Astrocyte (in vitro differentiated cells and primary cell): ENCODE data around the gene MPDU1. TPM values are rescaled to one million over a fixed set of nuclear protein-coding genes. Genes with fewer than 3 reads are reported as not detected.

Source experiments
- DNase-seq: peaks from one replicate; pipeline ENCODE4 v3.0.0-alpha.2; 2010; ENCODE audit warnings: low read depth
- FAIRE-seq: peaks from 2 replicates; lab custom pipeline; 2011; peaks lifted over from hg19 to GRCh38; lab: Jason Lieb, UNC
- H2AFZ ChIP-seq: 2 replicates; pipeline ENCODE4 v1.6.0; 2012; ENCODE audit warnings: low read depth, low read length, inconsistent platforms
- H3K27ac ChIP-seq: 2 replicates; pipeline ENCODE4 v1.5.1; 2011; ENCODE audit warnings: low read depth, low read length, inconsistent platforms
- H3K27me3 ChIP-seq: 2 replicates; pipeline ENCODE4 v1.6.0; 2011; ENCODE audit warnings: low read length, inconsistent platforms; ENCODE audit not compliant: insufficient read depth
- H3K36me3 ChIP-seq: 2 replicates; pipeline ENCODE4 v1.5.1; 2011; ENCODE audit warnings: low read length, inconsistent platforms; ENCODE audit not compliant: insufficient read depth
- H3K4me1 ChIP-seq: 2 replicates; pipeline ENCODE4 v1.5.1; 2011; ENCODE audit warnings: low read length, inconsistent platforms; ENCODE audit not compliant: insufficient read depth
- H3K4me2 ChIP-seq: 2 replicates; pipeline ENCODE4 v1.6.0; 2012; ENCODE audit warnings: low read length, inconsistent platforms
- H3K4me3 ChIP-seq: 2 replicates; pipeline ENCODE4 v1.5.1; 2011; ENCODE audit warnings: low read depth, mild to moderate bottlenecking, low read length, inconsistent platforms; ENCODE audit not compliant: insufficient read depth
- H3K79me2 ChIP-seq: 2 replicates; pipeline ENCODE4 v1.6.0; 2012; ENCODE audit warnings: mild to moderate bottlenecking, low read length, inconsistent platforms; ENCODE audit not compliant: insufficient read depth
- H3K9ac ChIP-seq: 2 replicates; pipeline ENCODE4 v1.6.0; 2012; ENCODE audit warnings: mild to moderate bottlenecking, low read length, inconsistent platforms
- H3K9me3 ChIP-seq: 2 replicates; pipeline ENCODE4 v1.5.1; 2012; ENCODE audit warnings: low read depth, mild to moderate bottlenecking, low read length, inconsistent platforms; ENCODE audit not compliant: insufficient read depth
- H4K20me1 ChIP-seq: 2 replicates; pipeline ENCODE4 v1.6.0; 2012; ENCODE audit warnings: low read length, inconsistent platforms; ENCODE audit not compliant: insufficient read depth
- H3K27ac Mint-ChIP-seq: one replicate; pipeline ENCODE4 v1.8.0; 2021; ENCODE audit warnings: mild to moderate bottlenecking, mixed read lengths; ENCODE audit not compliant: unreplicated experiment
- H3K27me3 Mint-ChIP-seq: one replicate; pipeline ENCODE4 v1.8.0; 2021; ENCODE audit warnings: low read depth, mixed read lengths; ENCODE audit not compliant: unreplicated experiment
- H3K36me3 Mint-ChIP-seq: one replicate; pipeline ENCODE4 v1.8.0; 2021; ENCODE audit warnings: low read depth, mixed read lengths; ENCODE audit not compliant: unreplicated experiment
- H3K4me1 Mint-ChIP-seq: one replicate; pipeline ENCODE4 v1.8.0; 2021; ENCODE audit warnings: low read depth, mixed read lengths; ENCODE audit not compliant: unreplicated experiment
- H3K4me3 Mint-ChIP-seq: one replicate; pipeline ENCODE4 v1.8.0; 2021; ENCODE audit warnings: mild to moderate bottlenecking, moderate library complexity, mixed read lengths; ENCODE audit not compliant: unreplicated experiment
- H3K9me3 Mint-ChIP-seq: one replicate; pipeline ENCODE4 v1.8.0; 2021; ENCODE audit warnings: mild to moderate bottlenecking, mixed read lengths; ENCODE audit not compliant: unreplicated experiment
- EZH2 ChIP-seq: IDR thresholded peaks from 2 replicates; pipeline ENCODE4 v1.6.1; 2012; ENCODE audit warnings: mild to moderate bottlenecking, low read length, inconsistent platforms; ENCODE audit not compliant: insufficient read depth
- total RNA-seq: library from RNA; stranded (reverse); gene quantifications from 2 replicates; pipeline ENCODE4 v1.2.1, GENCODE V29; 2021
- TF ChIP-seq, protein P1 (sequence below): IDR thresholded peaks from 2 replicates; pipeline ENCODE4 v1.5.1; 2011; ENCODE audit warnings: low read depth, mild to moderate bottlenecking, inconsistent platforms, low read length, moderate library complexity; ENCODE audit not compliant: insufficient read depth

Gene MPDU1
- total RNA-seq, 1 donor from 2014 or later = 51.2 TPM

DNA sequence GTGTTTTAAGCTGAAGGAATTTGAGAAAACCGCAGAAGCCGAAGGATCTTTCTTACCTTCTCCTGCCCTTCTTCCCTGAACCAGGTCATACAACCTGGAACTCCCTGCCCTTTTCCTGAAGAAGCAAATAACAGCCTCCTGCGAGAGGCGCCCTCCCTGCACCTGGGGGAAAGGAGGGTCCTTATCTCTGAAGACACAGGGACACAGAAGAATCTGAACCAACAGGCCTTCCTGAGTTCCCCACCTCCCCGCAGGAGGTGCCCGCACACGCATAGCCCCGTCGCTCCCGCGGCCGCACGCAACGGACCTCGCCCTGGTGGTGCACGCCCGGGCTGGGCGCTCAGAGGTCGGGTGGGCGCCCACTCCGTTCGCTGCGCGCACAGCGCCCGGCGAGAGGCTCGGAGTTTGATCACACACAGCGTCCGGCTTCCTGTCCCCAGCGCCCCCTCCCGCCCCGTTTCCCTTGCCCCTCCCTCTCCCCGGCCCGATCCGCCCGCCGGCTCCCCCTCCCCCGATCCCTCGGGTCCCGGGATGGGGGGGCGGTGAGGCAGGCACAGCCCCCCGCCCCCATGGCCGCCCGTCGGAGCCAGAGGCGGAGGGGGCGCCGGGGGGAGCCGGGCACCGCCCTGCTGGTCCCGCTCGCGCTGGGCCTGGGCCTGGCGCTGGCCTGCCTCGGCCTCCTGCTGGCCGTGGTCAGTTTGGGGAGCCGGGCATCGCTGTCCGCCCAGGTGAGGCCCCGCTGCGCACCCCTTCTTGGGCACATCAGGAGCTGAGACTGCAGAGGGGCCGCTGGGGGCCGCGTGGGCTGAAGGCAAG, 34.9 kb upstream of the MPDU1 start, which contains the start of gene TNFSF12:
Gene TNFSF12, plus strand, starts transcription at position 474 of the 816 bp plus-strand sequence. Its CDS starts 96 bp downstream, at position 570.
- Histone ChIP-seq H2AFZ (peak within 1 kb of the TSS; percentile 94), H3K4me1 (peaks cover 11% of the 10 kb centered on the region), H3K9me3 (no peaks in the 10 kb centered on the region), H3K27ac (peak within 1 kb of the TSS; percentile 19), H3K79me2 (no peaks in the 10 kb centered on the region), H3K4me3 (peak within 1 kb of the TSS; percentile 74), H4K20me1 (no peaks in the 10 kb centered on the region), H3K27me3 (no peaks in the 10 kb centered on the region), H3K9ac (peak within 1 kb of the TSS; percentile 69), H3K4me2 (peak within 1 kb of the TSS; percentile 95), H3K36me3 (no peaks in the 10 kb centered on the region)
- Mint-ChIP-seq H3K27me3 (peaks cover 29% of the 10 kb centered on the region), H3K4me1 (no peaks in the 10 kb centered on the region), H3K27ac (peak within 1 kb of the TSS; percentile 58), H3K4me3 (peak within 1 kb of the TSS; percentile 76), H3K36me3 (no peaks in the 10 kb centered on the region), H3K9me3 (peaks cover 3% of the 10 kb centered on the region)
- DNase-seq (no peak), FAIRE-seq (no peak)
- TF ChIP-seq EZH2 = no peak
- TF ChIP-seq, protein P1, sequence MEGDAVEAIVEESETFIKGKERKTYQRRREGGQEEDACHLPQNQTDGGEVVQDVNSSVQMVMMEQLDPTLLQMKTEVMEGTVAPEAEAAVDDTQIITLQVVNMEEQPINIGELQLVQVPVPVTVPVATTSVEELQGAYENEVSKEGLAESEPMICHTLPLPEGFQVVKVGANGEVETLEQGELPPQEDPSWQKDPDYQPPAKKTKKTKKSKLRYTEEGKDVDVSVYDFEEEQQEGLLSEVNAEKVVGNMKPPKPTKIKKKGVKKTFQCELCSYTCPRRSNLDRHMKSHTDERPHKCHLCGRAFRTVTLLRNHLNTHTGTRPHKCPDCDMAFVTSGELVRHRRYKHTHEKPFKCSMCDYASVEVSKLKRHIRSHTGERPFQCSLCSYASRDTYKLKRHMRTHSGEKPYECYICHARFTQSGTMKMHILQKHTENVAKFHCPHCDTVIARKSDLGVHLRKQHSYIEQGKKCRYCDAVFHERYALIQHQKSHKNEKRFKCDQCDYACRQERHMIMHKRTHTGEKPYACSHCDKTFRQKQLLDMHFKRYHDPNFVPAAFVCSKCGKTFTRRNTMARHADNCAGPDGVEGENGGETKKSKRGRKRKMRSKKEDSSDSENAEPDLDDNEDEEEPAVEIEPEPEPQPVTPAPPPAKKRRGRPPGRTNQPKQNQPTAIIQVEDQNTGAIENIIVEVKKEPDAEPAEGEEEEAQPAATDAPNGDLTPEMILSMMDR = no peak

DNA sequence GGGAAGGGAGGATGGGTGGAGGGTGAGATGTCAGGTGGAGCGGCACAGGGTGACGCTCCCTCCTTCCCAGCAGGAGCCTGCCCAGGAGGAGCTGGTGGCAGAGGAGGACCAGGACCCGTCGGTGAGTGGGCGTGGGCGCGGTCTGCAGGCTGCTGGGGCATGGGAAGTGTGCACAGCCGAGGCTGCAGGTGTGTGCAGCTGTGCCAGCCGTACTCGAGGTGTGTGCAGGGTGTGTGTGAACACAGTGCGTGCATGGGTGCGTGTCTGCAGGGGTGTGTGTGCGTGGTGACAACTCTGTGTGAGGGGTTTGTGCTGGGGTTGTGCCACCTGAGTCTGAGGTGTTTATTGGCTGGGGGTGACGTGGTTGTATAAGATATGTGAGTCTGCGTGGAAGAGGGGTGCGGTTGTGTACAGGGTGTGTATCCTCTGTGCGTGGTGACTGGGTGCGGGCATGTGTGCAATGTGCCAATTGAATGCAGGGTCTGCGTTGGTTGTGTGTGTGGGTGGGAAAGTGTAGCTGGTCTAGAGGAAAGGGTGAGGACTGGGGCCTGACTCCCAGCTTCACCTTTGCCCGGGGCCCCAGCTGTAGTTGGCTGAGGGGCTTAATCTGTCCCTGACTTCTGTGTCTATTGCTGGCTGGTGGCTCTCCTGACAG, 34.1 kb upstream of the MPDU1 start:
- Histone ChIP-seq H3K36me3 (no peaks in the 10 kb centered on the region), H3K9ac (peak overlapping the region; percentile 69), H2AFZ (peak overlapping the region; percentile 94), H3K79me2 (no peaks in the 10 kb centered on the region), H4K20me1 (no peaks in the 10 kb centered on the region), H3K4me2 (peak overlapping the region; percentile 95), H3K9me3 (no peaks in the 10 kb centered on the region), H3K27me3 (no peaks in the 10 kb centered on the region), H3K4me3 (peak overlapping the region; percentile 74), H3K27ac (no peak overlapping the region), H3K4me1 (peaks cover 11% of the 10 kb centered on the region)
- DNase-seq (no peak), FAIRE-seq (no peak)
- Mint-ChIP-seq H3K4me3 (peak overlapping the region; percentile 76), H3K4me1 (no peaks in the 10 kb centered on the region), H3K27ac (peak overlapping the region; percentile 27), H3K27me3 (peaks cover 24% of the 10 kb centered on the region), H3K9me3 (peaks cover 3% of the 10 kb centered on the region), H3K36me3 (no peaks in the 10 kb centered on the region)
- TF ChIP-seq, protein P1 = no peak
- TF ChIP-seq EZH2 = no peak
